SK-N-SH (cell line): Measurements from ENCODE around the gene GNPAT. TPM values are rescaled to one million over a fixed set of nuclear protein-coding genes. Genes with fewer than 3 reads are reported as not detected.

Source experiments
- CTCF ChIA-PET: fragments of 300-600, 350-600 bp; formaldehyde crosslinking; extraction: SDS; loops from one replicate; lab custom pipeline; 2021; lab: Yijun Ruan, JAX
- POLR2A ChIA-PET: fragments of 350-600 bp; sonication (Branson Sonifier 250); formaldehyde crosslinking; extraction: SDS; loops from one replicate; lab custom pipeline; 2020; ENCODE audit warnings: antibody characterized with exemption, inconsistent platforms; lab: Yijun Ruan, JAX
- DNase-seq: peaks from one replicate; pipeline ENCODE4 v3.0.0; 2012
- H2AFZ ChIP-seq: fragments of 200-600 bp; sonication (generic); 2 replicates; pipeline ENCODE4 v1.8.1; 2016; ENCODE audit warnings: antibody characterized with exemption, mild to moderate bottlenecking, low read depth
- H3F3A ChIP-seq: fragments of 200-600 bp; sonication (generic); replicated peaks from 2 replicates; pipeline ENCODE3; 2016; ENCODE audit warnings: antibody characterized with exemption, mild to moderate bottlenecking; ENCODE audit not compliant: insufficient read depth
- H3K27ac ChIP-seq, 2 experiments: fragments of 200-500 bp in 1 of 2; fragments of 200-600 bp in 1 of 2; sonication (Bioruptor generic) in 1 of 2; sonication (generic), shearing (Covaris generic) in 1 of 2; 2 replicates each; pipeline versions ENCODE4 v1.5.1 to v1.6.1; 2014 to 2016; ENCODE audit warnings: low read depth in 2 of 2, inconsistent platforms in 1 of 2, low read length in 1 of 2, mild to moderate bottlenecking in 1 of 2, mixed read lengths in 1 of 2
- H3K27me3 ChIP-seq: fragments of 200-600 bp; sonication (generic), shearing (Covaris generic); 2 replicates; pipeline ENCODE4 v1.6.1; 2016; ENCODE audit warnings: mixed run types; ENCODE audit not compliant: insufficient read depth
- H3K36me3 ChIP-seq, 2 experiments: fragments of 200-500 bp in 1 of 2; fragments of 200-600 bp in 1 of 2; sonication (Bioruptor generic) in 1 of 2; sonication (generic) in 1 of 2; replicated peaks in 1 of 2; 2 replicates each; pipeline versions ENCODE3 to v1.5.1; 2014 to 2016; ENCODE audit warnings: low read length in 1 of 2, mild to moderate bottlenecking in 1 of 2; ENCODE audit not compliant: insufficient read depth in 2 of 2, control insufficient read depth in 1 of 2
- H3K4me1 ChIP-seq, 2 experiments: fragments of 200-500 bp in 1 of 2; fragments of 200-600 bp in 1 of 2; sonication (Bioruptor generic) in 1 of 2; sonication (generic), shearing (Covaris generic) in 1 of 2; 2 replicates each; pipeline versions ENCODE4 v1.5.1 to v1.6.1; 2014 to 2016; ENCODE audit warnings: low read depth in 1 of 2, low read length in 1 of 2, mixed run types in 1 of 2; ENCODE audit not compliant: insufficient read depth in 2 of 2, control insufficient read depth in 1 of 2
- H3K4me2 ChIP-seq: fragments of 200-600 bp; sonication (generic), shearing (Covaris generic); 2 replicates; pipeline ENCODE4 v1.6.1; 2017; ENCODE audit warnings: mixed run types
- H3K4me3 ChIP-seq, 2 experiments: fragments of 200-500 bp in 1 of 2; fragments of 200-600 bp in 1 of 2; sonication (Bioruptor generic) in 1 of 2; sonication (generic), shearing (Covaris generic) in 1 of 2; 2 replicates each; pipeline versions ENCODE4 v1.5.1 to v1.8.1; 2014 to 2016; ENCODE audit warnings: low read depth in 2 of 2, inconsistent platforms in 1 of 2, low read length in 1 of 2, mild to moderate bottlenecking in 1 of 2, mixed read lengths in 1 of 2, moderate library complexity in 1 of 2
- H3K79me2 ChIP-seq: fragments of 200-600 bp; sonication (generic); 2 replicates; pipeline ENCODE4 v1.8.1; 2017; ENCODE audit warnings: mild to moderate bottlenecking; ENCODE audit not compliant: insufficient read depth
- H3K9ac ChIP-seq: fragments of 200-600 bp; sonication (generic); 2 replicates; pipeline ENCODE4 v1.6.1; 2017; ENCODE audit warnings: mixed run types
- H3K9me2 ChIP-seq: fragments of 200-600 bp; sonication (generic); 2 replicates; pipeline ENCODE4 v1.6.1; 2017; ENCODE audit warnings: mixed run types
- H3K9me3 ChIP-seq: fragments of 200-600 bp; sonication (generic); 2 replicates; pipeline ENCODE4 v1.6.1; 2017; ENCODE audit warnings: mixed run types, mild to moderate bottlenecking, moderate library complexity
- H4K20me1 ChIP-seq: fragments of 200-600 bp; sonication (generic); 2 replicates; pipeline ENCODE4 v1.6.1; 2017; ENCODE audit warnings: mild to moderate bottlenecking, mixed run types; ENCODE audit not compliant: insufficient read depth
- ELF1 ChIP-seq: IDR thresholded peaks from 2 replicates; pipeline ENCODE4 v1.4.0; 2012
- EP300 ChIP-seq, 2 experiments: IDR thresholded peaks; 2 replicates each; pipeline versions ENCODE4 v1.4.0 to v1.6.1; 2012; ENCODE audit warnings: borderline replicate concordance in 1 of 2, low read depth in 1 of 2, low read length in 1 of 2
- EZH2phosphoT487 ChIP-seq: fragments of 200-600 bp; sonication (generic); IDR thresholded peaks from 2 replicates; pipeline ENCODE4 v1.6.1; 2017; ENCODE audit warnings: low read depth, mixed run types, mild to moderate bottlenecking, antibody characterized with exemption, moderate library complexity, borderline replicate concordance
- FOSL2 ChIP-seq: IDR thresholded peaks from 2 replicates; pipeline ENCODE4 v1.4.0; 2012; ENCODE audit warnings: low read depth, mild to moderate bottlenecking, moderate library complexity, borderline replicate concordance
- FOXJ3 ChIP-seq: sonication (generic); formaldehyde crosslinking; IDR thresholded peaks from 2 replicates; pipeline ENCODE4 v1.5.1; 2020; ENCODE audit warnings: mild to moderate bottlenecking, missing genetic modification reagents
- FOXM1 ChIP-seq: IDR thresholded peaks from 2 replicates; pipeline ENCODE4 v1.4.0; 2012; ENCODE audit warnings: low read depth, mild to moderate bottlenecking
- MAX ChIP-seq: IDR thresholded peaks from 2 replicates; pipeline ENCODE4 v1.4.0; 2012; ENCODE audit warnings: low read depth
- MEF2A ChIP-seq: IDR thresholded peaks from 2 replicates; pipeline ENCODE4 v1.4.0; 2012; ENCODE audit warnings: low read depth, borderline replicate concordance
- MXI1 ChIP-seq: IDR thresholded peaks from 2 replicates; pipeline ENCODE4 v1.6.1; 2012; ENCODE audit warnings: mild to moderate bottlenecking, low read depth, low read length, improper control_type of control experiment
- POLR2AphosphoS5 ChIP-seq: IDR thresholded peaks from 2 replicates; pipeline ENCODE4 v1.6.1; 2012; ENCODE audit warnings: low read depth, low read length
- RAD21 ChIP-seq: IDR thresholded peaks from 2 replicates; pipeline ENCODE4 v1.6.1; 2012; ENCODE audit warnings: mild to moderate bottlenecking, low read length
- RCOR1 ChIP-seq: fragments of 150-350 bp; IDR thresholded peaks from 2 replicates; pipeline ENCODE4 v1.6.1; 2017; ENCODE audit warnings: antibody characterized with exemption, low read length
- REST ChIP-seq: IDR thresholded peaks from 2 replicates; pipeline ENCODE4 v1.6.1; 2012; ENCODE audit warnings: mild to moderate bottlenecking, low read depth, low read length, moderate library complexity
- RFX5 ChIP-seq: IDR thresholded peaks from 2 replicates; pipeline ENCODE4 v1.6.1; 2012; ENCODE audit warnings: mild to moderate bottlenecking, improper control_type of control experiment, low read length
- SIN3A ChIP-seq: IDR thresholded peaks from 2 replicates; pipeline ENCODE4 v1.6.1; 2012; ENCODE audit warnings: low read depth, mild to moderate bottlenecking, low read length, moderate library complexity, borderline replicate concordance
- SMC3 ChIP-seq: IDR thresholded peaks from 2 replicates; pipeline ENCODE4 v1.6.1; 2012; ENCODE audit warnings: low read depth, low read length, improper control_type of control experiment
- TAF1 ChIP-seq: IDR thresholded peaks from 2 replicates; pipeline ENCODE4 v1.6.1; 2012; ENCODE audit warnings: low read depth, mild to moderate bottlenecking, low read length, moderate library complexity, borderline replicate concordance
- TEAD4 ChIP-seq: IDR thresholded peaks from 2 replicates; pipeline ENCODE4 v1.4.0; 2012; ENCODE audit warnings: mild to moderate bottlenecking, borderline replicate concordance; ENCODE audit not compliant: insufficient read depth
- USF1 ChIP-seq: IDR thresholded peaks from 2 replicates; pipeline ENCODE4 v1.4.0; 2012; ENCODE audit warnings: low read depth, borderline replicate concordance
- WGBS: methylation state at CpG from one replicate; pipeline ENCODE4 v1.1.6; 2017; ENCODE audit warnings: low lambda C conversion rate; 5-methylcytosine and 5-hydroxymethylcytosine counted together
- polyA plus RNA-seq, 3 experiments: library from polyadenylated mRNA; depleted of rRNA; stranded (reverse); fragments of >200 nt; gene quantifications; 2 replicates each; pipeline ENCODE4 v1.2.3, GENCODE V29; 2012

GNPAT gene
- polyA plus RNA-seq, 1 of the 3 experiments (the other 2 are of a cell fraction) = 14.7 TPM

GRCh38 chr1:231196728-231197127 is 44.3 kb upstream of the GNPAT start:
- no peak for TF ChIP-seq FOXM1
- no peak for TF ChIP-seq USF1
- no peak for TF ChIP-seq SMC3
- no peak for TF ChIP-seq RCOR1
- TF ChIP-seq TAF1 = no peak
- no peak for TF ChIP-seq POLR2AphosphoS5
- TF ChIP-seq EZH2phosphoT487 = no peak
- TF ChIP-seq FOSL2 = no peak
- no peak for TF ChIP-seq FOXJ3
- no peak for TF ChIP-seq MXI1
- TF ChIP-seq ELF1 = no peak
- no peak for TF ChIP-seq TEAD4
- no peak for TF ChIP-seq RFX5
- no peak for TF ChIP-seq RAD21
- no peak for TF ChIP-seq MAX
- TF ChIP-seq MEF2A = no peak
- no peak for TF ChIP-seq SIN3A
- TF ChIP-seq EP300 (IDR thresholded peaks at IDR 0.05; ENCODE audit: borderline replicate concordance in 1 of 2, low read depth in 1 of 2, low read length in 1 of 2) = no peak
- no peak for TF ChIP-seq REST
- no peak overlapping the region for H3K9ac ChIP-seq
- no peaks in the 10 kb centered on the region for H4K20me1 ChIP-seq
- H3F3A ChIP-seq = no peaks in the 10 kb centered on the region
- ChIA-PET POLR2A (no interaction called here), CTCF (interaction anchor here (1.1 kb wide), 1 partner anchor 14 kb away, joined by 5 read pairs; no protein-coding TSS in a partner anchor)
- no peaks in the 10 kb centered on the region for H3K27me3 ChIP-seq
- no peak for DNase-seq
- H3K79me2 ChIP-seq = no peaks in the 10 kb centered on the region
- H3K4me1 ChIP-seq = peaks cover 0 to 22% of the 10 kb centered on the region in 2 experiments; a peak in 1 of 4 replicates
- H3K9me2 ChIP-seq = no peaks in the 10 kb centered on the region
- no peak overlapping the region for H3K4me3 ChIP-seq
- no peak overlapping the region for H3K4me2 ChIP-seq
- H3K27ac ChIP-seq = no peak overlapping the region
- WGBS = 67% methylated on average over 1 of the region's 2 CpGs
- no peaks in the 10 kb centered on the region for H3K36me3 ChIP-seq
- no peaks in the 10 kb centered on the region for H3K9me3 ChIP-seq
- no peak overlapping the region for H2AFZ ChIP-seq
